ENCODE results near the gene NR2C1. TPM values are rescaled to one million over a fixed set of nuclear protein-coding genes. Genes with fewer than 3 reads are reported as not detected.

NR2C1 gene
- total RNA-seq, 4 donors from 2014 or later, result 31.5 to 57.3 (median 40.4) TPM

GRCh38 chr12:95059984-95060383 lies 13.4 kb downstream of the NR2C1 start:
- TF ChIP-seq CTCF (IDR thresholded peaks at IDR 0.05) (no peak), EP300 (IDR thresholded peaks at IDR 0.05) (no peak), POLR2A (IDR thresholded peaks at IDR 0.05; ENCODE audit: low read depth) (no peak), POLR2AphosphoS5 (IDR thresholded peaks at IDR 0.05) (no peak)

GRCh38 chr12:95057424-95057823 lies 16.0 kb downstream of the NR2C1 start:
- TF ChIP-seq EP300 (IDR thresholded peaks at IDR 0.05), result no peak
- no peak for TF ChIP-seq POLR2AphosphoS5 (IDR thresholded peaks at IDR 0.05)
- no peak for TF ChIP-seq CTCF (IDR thresholded peaks at IDR 0.05)
- no peak for TF ChIP-seq POLR2A (IDR thresholded peaks at IDR 0.05; ENCODE audit: low read depth)
- H3K27ac ChIP-seq (replicated peaks in 1 of 4), result no peak overlapping the region
- H3K4me3 ChIP-seq, result no peak overlapping the region
- 98% methylated on average over 3 of the region's 3 CpGs for WGBS
- no peaks in the 10 kb centered on the region for H3K27me3 ChIP-seq
- DNase-seq (ENCODE audit: extremely low spot score), result no peak
- no peaks in the 10 kb centered on the region for H3K9me3 ChIP-seq
- intact Hi-C loops (cut with DNase I), result no loop called here
- H3K36me3 ChIP-seq, result peaks cover 45 to 84% (median 74%) of the 10 kb centered on the region in 4 donors
- H3K4me1 ChIP-seq, result peaks cover 0 to 18% (median 14%) of the 10 kb centered on the region in 4 donors

More at GRCh38 chr12:95059984-95060383, 13.4 kb downstream of the NR2C1 start:
- Histone ChIP-seq H3K27ac (replicated peaks in 1 of 4) (no peak overlapping the region), H3K9me3 (no peaks in the 10 kb centered on the region), H3K4me3 (no peak overlapping the region), H3K27me3 (no peaks in the 10 kb centered on the region), H3K4me1 (peaks cover 0 to 7% (median 5%) of the 10 kb centered on the region in 4 donors), H3K36me3 (peaks cover 50 to 98% (median 88%) of the 10 kb centered on the region in 4 donors)
- intact Hi-C loops (cut with DNase I), result no loop called here
- 92% methylated on average over 4 of the region's 4 CpGs for WGBS
- DNase-seq (ENCODE audit: extremely low spot score), result no peak

GRCh38 chr12:95055057-95055456 lies 18.4 kb downstream of the NR2C1 start:
- intact Hi-C loops (cut with DNase I), result no loop called here
- Histone ChIP-seq H3K4me1 (peaks cover 0 to 18% (median 14%) of the 10 kb centered on the region in 4 donors), H3K9me3 (no peaks in the 10 kb centered on the region), H3K4me3 (no peak overlapping the region), H3K36me3 (peaks cover 36 to 80% (median 71%) of the 10 kb centered on the region in 4 donors), H3K27me3 (no peaks in the 10 kb centered on the region), H3K27ac (replicated peaks in 1 of 4) (no peak overlapping the region)
- 56% methylated on average over 2 of the region's 2 CpGs for WGBS
- no peak for DNase-seq (ENCODE audit: extremely low spot score)
- no peak for TF ChIP-seq POLR2A (IDR thresholded peaks at IDR 0.05; ENCODE audit: low read depth)
- TF ChIP-seq POLR2AphosphoS5 (IDR thresholded peaks at IDR 0.05), result no peak
- TF ChIP-seq CTCF (IDR thresholded peaks at IDR 0.05), result no peak
- no peak for TF ChIP-seq EP300 (IDR thresholded peaks at IDR 0.05)

GRCh38 chr12:95054206-95054605 lies 19.2 kb downstream of the NR2C1 start:
- no peak for DNase-seq (ENCODE audit: extremely low spot score)
- intact Hi-C loops (cut with DNase I), result no loop called here
- WGBS, result 60% methylated on average over 2 of the region's 2 CpGs

More at GRCh38 chr12:95054206-95054605, 19.2 kb downstream of the NR2C1 start:
- H3K27ac ChIP-seq (replicated peaks in 1 of 4), result no peak overlapping the region
- no peak overlapping the region for H3K4me3 ChIP-seq
- no peaks in the 10 kb centered on the region for H3K9me3 ChIP-seq
- H3K36me3 ChIP-seq, result peaks cover 36 to 81% (median 71%) of the 10 kb centered on the region in 4 donors
- H3K4me1 ChIP-seq, result peaks cover 0 to 18% (median 14%) of the 10 kb centered on the region in 4 donors
- no peaks in the 10 kb centered on the region for H3K27me3 ChIP-seq
- TF ChIP-seq POLR2A (IDR thresholded peaks at IDR 0.05; ENCODE audit: low read depth) (no peak), CTCF (IDR thresholded peaks at IDR 0.05) (no peak), POLR2AphosphoS5 (IDR thresholded peaks at IDR 0.05) (no peak), EP300 (IDR thresholded peaks at IDR 0.05) (no peak)

All from esophagus muscularis mucosa (tissue), 4 donors.